ENCODE data around the gene CASR.

Gene CASR

DNA sequence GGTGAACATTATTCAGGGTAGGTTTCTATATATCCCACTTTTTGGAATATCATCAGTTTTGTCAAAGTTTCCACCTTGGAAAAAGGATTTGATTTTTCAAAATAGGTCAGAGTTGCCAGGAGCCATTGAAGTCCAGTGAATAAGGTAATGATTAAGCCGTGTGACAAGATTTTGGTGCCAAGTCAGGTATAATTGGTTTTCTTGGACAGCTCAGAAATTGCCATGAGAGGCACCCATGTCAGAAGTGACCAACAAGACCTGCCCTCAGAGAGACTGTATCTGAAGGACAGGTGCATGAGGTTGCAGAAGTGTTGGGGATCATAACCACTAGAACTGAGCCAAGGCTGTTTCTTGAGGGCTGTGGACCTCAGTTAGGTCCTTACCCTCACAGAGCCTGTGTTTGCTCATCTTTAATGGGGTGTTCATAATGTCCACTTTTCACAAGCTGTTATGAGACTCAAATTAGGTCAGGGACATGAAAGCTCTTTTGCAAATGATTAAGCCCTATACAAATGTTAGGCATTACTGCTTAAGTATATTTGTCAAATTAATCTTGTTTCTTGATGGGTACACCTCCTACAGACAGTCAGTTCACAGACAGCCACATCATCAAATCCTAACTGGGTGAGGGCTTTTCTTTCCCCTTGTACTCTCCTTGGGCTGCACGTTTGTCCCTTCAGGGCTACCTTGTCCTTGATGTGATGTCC, 32.3 kb downstream of the CASR start:
- DNase-seq (ENCODE audit: low spot score) = no peak

DNA sequence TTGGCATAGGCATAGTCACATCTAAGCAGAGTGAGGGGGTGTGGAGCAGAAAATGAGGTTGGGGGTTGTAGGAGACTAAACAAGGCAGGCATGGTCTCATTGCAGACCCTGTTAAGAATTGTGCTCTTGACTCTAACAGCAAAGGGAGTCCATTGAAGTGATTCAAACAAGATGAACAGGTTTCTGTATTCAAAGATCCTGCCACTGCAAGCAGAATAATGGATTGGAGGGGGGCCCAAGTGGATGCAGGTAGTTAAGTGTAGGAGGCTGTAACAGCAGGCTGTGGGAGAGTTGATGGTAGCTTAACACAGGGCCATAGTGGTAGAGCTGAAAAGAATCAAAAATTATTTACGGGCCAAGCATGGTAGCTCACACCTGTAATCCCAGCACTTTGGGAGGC, 34.4 kb downstream of the CASR start:
- no peak for DNase-seq (ENCODE audit: low spot score)

DNA sequence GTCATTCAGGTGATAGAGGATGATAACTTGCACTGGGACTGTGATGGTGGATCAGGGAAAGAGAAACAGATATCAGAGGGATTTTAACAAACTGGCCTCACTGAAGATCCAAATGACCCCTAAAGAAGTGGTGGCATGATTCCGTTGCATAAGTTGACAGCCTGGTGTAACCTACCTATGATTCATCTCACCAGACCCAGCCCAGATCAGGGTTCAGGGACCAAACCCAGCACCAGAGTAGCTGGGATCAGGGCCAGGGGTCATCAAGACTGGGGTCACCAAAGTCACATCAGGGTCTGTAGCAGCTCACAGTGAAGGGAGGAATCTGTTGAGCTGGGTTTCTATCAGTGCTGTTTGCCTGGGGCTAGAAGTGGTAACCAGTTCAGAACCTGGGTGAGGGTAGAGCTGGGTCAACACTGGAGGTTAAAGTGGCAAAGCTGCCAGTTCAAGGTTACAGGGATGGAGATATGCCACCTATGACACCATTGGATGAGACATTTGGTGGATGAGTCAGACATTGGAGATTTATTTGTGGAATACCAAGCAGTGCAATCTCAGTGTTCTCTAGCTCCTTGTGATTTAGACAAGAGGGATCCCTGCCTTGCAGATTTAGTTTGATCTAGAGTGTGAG, 35.9 kb downstream of the CASR start:
- DNase-seq (ENCODE audit: low spot score) = no peak

DNA sequence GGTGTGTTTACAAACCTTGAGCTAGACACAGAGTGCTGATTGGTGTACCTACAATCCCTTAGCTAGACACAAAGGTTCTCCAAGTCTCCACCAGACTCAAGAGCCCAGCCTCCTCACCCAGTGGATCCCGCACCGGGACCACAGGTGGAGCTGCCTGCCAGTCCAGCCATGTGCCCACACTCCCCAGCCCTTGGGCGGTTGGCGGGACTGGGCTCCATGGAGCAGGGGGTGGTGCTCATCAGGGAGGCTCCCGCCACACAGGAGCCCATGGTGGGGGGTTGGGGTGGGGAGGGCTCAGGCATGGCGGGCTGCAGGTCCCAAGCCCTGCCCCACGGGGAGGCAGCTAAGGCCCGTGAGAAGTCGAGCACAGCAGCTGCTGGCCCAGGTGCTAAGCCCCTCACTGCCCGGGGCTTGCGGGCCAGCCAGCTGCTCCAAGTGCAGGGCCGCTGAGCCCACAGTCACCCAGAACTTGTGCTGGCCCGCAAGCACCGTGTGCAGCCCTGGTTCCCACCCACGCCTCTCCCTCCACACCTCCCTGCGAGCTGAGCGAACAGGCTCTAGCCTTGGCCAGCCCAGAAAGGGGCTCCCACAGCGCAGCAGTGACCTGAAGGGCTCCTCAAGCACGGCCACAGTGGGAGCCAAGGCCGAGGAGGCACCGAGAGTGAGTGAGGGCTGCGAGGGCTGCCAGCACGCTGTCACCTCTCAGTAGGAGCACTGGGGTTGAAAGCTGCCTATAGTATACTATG, 43.7 kb downstream of the CASR start:
- DNase-seq (ENCODE audit: low spot score) = no peak

DNA sequence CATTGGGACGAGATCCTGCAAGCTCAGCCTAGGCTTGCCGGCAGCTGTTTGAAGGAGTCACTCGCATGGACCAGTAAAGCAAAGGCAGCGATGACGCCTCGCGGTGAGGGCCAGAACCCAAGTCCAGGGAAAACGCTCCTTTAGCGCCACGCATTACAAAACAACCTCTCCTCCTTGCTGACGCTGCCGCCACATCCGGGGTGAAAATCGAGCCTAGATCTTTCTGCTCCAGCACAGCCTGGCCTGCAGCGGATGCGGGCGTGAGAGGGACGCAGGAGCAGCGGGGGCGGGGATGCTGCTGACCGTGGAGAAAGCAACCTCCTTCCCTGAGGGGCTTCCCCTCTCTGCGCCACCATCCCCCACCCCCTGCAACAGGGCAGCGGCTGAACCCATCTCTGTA, 46.7 kb downstream of the CASR start:
- no peak for DNase-seq (ENCODE audit: low spot score)

DNA sequence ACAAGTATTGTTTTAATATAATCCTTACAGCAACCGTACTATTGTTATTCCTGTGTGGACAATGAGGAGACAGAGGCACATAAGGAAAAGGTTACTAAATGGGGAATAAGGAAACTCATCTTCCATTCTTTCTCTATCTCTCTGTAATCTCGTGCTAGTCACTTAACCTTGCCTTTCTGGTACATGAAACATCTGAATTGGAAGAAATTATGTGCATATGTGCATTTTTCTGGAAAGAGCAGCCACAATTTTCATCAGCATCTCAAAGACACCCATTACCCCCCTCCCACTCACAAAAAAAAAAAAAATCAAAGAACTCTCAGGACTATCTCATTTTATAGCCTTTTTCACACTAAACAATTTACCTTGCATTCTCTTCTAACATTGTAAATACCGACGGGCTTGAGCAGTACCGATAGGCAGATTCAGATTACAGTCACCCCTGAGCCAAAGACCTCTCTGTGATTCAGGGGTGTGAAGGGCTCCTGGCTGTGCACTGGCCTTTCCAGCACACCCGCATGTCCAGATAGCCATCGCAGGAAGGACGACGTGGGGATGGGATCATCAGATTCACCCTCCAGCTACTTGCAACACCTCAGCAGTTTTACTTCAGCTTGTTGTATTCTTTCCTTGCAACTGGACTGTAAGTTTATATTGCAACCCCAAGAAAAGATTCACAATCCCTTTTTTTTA, 48.1 kb downstream of the CASR start:
- DNase-seq (ENCODE audit: low spot score) = no peak

DNA sequence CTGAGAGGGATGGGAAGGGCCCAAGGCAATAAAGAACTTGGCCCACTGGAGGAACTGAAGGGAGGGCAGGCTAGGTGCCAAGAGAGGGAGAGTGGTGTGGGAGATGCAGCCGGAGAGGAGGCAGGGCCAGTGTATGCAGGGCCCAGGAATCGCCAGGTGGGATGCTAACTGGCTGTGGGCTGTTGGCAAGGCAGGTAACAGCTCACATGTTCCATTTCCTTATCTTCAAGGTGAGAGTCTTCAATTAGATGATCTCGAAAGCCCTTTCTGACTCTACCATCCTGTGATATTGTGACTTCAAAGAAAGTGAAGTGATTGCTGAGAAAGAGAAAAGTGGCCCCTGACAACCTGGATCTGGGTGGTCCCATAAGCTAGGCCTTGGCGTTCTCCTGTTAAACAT, 49.0 kb downstream of the CASR start:
- DNase-seq (ENCODE audit: low spot score) = no peak

DNA sequence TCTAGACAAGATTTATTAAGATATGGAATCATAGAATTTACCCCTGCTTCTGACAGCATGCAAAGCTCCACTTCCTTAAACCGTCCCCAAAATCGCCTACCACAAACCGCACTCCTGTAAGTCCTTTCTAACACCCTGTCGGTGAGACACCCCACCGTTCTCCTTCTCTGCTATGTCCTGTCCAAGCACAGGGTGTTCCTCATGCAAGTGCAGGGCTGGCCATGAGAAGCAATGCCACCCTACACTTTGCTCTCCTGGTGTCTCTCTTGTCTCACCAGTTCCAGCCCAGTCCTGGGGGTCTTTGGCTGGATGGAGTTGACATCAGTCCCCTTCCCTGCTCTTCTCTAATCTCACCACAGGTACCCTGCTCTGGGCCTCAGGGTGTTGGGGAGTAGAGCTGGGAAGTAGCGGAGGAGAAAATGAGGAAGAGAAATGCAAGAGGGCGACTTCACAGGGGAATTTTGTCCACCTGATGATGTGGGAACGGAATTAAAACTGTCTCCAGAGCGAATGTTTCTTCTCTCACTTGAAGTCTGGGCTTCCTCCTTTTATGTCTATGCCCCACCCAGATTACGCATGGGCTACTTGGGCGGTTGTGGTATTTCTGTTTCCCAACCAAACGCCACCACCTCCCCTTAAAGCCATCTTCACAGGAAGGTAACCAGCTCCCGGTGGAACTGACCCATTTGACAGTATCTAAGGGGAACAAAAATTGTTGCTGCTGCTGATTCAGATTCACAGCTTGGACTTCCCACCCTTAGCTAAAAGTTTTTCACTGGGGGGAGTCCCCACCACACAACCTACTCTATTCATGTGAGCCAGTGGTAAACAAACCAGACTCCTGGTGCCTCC, 49.9 kb downstream of the CASR start:
- DNase-seq (ENCODE audit: low spot score) = no peak

DNA sequence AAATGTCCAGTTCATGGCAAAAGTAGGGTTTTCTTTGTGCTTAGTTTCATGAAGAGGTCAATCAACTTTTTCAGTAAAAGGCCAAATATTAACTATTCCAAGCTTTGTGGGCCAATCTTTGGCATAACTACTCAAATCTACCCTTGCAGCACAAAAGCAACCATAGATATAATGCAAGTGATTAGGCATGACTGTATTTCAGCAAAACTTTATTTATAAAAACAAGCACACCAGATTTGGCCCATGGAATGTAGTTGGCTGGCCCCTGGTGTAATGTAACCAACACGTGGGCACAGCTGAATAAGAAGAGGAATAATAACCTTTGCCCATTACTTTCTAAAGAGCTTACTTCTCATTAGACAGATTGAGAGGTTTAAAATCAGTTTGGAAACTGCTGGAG, 50.6 kb downstream of the CASR start:
- DNase-seq (ENCODE audit: low spot score) = no peak

DNA sequence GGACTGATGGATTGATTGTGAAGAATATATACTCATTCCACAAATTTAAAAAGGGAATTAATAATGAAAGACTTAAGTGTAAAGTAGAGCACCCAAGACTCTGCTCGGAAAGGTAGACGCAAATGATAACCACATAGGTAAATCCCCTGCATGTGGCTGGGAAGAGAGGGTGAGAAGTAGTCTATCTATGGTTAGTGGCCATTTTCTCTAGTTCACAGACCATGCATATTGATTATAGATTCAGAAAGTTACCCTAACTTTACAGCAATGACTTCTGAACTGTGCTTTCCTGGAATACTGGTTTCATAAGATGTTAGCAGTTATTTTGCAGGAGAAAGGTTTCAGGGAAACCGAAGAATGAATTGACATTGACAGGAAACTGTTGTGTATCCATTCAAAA, 51.7 kb downstream of the CASR start:
- no peak for DNase-seq (ENCODE audit: low spot score)

DNA sequence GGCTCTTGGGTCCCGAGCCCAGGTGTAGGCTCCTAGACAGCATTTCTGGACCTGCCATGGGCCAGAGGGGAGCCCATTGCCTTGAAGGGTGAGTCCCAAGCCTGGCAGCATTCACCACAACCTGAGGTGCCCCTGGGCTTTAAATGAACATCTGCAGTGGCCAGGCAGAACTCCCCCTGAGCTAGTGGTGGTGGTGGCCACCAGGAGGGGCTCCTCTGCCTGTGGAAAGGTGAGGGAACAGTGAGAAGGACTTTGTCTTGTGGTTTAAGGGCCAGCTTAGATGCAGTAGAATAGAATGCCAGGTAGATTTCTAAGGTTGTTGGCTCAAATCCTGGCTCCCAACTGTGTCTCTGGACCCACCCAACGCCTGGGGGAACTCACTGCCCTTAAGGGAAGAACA, 55.6 kb downstream of the CASR start:
- DNase-seq (ENCODE audit: low spot score) = no peak

DNA sequence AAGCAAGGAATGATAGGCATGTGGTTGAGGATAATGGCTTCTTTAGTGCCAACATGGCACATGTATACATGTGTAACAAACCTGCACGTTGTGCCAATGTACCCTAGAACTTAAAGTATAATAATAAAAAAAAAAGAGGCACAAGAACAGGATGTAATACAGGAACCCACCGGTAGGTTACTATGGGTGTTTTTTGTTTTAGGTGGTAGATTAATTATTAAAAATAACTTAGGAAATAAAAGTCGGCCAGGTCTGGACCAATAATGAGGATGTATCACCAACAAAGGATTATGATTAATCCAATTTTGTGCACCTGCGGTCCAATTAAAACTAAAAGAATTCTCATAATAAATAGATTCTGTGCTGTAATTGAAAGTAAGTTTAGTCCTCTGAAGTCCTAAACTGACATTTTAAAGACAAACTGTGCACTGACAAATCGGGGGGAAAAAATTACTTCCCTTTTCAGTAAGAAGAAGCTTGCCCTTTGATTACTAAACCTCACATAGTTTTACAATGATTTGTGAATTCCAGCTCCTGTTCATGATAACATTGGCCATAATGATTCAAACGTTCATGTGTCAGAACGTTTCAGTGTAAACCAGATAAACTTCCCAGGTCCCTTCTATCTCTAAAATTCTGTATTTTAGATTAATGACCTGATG, 62.2 kb downstream of the CASR start:
- no peak for DNase-seq (ENCODE audit: low spot score)

DNA sequence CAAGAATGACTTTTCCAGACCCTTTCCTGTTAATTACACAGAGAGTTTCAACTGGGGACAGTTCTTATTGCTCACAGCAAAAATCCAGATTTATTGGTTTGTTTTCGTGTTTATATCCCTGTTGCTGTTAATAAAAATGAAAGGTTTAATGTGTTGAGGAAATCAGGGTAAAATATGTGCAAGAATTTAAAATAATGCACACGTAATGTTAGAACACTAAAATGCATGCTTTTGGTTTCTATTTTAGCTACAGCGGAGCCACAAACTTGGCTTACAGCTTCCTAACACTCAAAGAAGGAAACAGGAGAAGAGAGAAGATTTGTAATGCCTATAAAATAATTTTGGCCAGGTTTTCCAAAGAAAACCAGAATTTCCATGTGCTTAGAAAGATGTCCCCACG, 62.7 kb downstream of the CASR start:
- DNase-seq (ENCODE audit: low spot score) = no peak

DNA sequence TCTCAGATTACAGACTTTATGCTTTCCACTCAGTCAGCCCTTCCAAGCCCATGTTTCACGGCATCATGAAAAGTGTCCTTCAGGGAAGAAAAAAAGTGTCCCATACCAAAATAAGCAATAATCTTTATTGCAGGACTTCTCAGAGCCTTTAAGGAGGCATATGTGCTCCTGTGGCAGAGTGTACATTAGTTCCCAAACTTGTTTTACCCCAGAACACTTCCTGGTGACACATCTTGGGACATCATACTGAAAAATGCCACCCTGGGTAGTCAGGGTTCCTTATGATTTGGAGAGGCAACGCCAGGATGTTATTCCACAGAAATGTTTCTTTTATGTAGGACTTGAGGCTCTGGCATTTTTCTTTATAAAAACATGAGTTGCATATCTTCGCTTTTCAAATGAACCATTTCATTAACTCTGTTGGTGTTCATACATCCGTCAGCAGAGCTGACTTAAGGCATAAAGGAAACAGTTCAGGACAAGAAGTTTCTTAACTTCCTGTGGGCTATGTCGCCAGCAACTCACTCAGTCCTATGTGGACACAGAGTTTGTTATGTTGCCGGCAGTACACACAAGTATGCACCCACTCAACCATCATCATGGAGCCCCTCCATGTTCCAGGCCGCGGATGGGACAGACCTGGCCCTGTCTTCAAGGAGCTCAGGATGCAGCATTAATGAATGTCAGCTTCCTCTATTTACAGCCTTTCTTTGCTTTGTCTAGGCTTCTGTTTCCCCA, 63.8 kb downstream of the CASR start:
- DNase-seq (ENCODE audit: low spot score) = no peak

DNA sequence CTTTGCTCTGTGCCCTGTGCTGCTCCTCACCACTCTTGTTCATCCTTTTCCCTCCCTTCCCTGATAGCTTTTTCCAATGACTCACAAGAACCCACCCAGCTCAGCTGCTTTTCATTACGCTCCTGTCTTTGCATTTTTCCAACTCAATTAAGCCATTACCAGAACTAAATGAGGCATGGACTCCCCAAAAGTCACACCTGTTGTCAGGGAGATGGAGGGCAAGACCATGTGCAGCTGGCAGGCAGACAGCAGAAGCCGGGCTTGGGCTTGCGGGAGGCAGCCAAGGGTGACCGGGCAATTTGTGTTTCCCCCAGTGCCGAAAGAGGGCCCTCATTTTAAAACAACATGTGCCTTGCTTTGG, 64.3 kb downstream of the CASR start:
- DNase-seq (ENCODE audit: low spot score) = no peak

DNA sequence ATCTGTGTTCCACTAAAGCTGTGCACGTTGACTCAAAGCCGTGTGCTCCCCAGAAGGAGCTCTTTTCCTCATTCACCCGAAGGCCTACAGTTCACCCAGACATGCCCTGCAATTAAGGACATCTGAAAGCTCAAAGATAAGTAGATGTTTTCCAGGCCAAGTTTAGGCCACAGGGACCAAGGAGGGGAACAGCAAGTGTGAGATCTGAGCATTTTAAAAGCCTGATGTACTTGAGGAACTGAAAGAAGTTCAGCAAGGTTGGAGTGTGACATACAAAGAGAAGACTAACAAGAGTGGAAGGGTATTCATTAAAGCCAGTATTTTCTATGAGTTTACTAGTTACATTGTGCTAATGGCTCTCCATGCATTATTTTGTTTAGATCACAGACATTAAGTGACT, 68.0 kb downstream of the CASR start:
- DNase-seq (ENCODE audit: low spot score) = no peak

DNA sequence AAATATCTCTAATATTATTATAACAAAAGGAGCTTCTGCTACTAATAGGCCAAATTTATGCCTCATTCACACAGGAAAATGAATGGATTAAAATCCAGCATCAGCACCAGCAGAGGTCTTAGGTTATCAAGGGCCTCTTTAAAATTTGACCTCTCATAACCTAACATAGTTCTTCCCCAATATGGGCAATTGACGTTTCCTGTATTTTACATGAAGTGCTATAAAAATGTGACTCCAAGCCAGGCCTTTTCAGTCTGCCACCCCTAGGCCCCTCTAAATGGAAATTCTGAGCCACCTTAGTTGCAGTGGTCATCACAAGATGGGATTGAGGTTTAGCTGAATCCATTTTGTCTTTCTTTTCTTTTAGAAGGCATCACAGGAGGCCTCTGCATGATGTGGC, 70.1 kb downstream of the CASR start:
- no peak for DNase-seq (ENCODE audit: low spot score)

DNA sequence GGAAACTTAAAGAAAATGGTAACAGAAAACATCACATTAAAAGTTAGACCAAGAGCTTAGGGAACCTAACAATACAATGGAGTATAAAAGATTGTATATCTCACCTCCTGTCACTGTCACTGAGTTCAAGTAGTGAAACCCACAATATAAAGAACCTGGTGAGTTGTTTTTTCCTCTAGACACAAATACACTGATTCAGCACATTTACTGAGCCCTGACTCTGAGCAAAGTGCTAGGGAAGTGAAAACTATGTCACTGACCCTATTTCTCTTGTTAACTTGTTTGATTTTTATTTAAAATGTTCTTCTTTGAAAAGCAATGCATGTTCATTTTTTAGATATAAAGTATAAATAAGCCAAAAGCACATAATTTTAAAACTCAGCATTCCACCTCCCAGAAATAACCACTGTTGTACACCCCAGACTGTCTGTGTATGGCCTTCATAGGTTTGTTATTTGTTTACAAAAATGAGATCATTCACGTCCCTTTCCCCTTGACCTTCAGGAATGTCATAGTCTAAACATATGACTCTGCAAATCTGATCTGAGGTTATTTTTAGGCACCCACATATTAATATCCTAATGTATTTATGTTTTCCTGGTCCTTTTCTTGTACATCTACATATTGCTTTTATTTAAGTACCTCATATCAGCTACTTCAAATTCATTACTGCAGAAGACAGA, 72.4 kb downstream of the CASR start:
- no peak for DNase-seq (ENCODE audit: low spot score)

DNA sequence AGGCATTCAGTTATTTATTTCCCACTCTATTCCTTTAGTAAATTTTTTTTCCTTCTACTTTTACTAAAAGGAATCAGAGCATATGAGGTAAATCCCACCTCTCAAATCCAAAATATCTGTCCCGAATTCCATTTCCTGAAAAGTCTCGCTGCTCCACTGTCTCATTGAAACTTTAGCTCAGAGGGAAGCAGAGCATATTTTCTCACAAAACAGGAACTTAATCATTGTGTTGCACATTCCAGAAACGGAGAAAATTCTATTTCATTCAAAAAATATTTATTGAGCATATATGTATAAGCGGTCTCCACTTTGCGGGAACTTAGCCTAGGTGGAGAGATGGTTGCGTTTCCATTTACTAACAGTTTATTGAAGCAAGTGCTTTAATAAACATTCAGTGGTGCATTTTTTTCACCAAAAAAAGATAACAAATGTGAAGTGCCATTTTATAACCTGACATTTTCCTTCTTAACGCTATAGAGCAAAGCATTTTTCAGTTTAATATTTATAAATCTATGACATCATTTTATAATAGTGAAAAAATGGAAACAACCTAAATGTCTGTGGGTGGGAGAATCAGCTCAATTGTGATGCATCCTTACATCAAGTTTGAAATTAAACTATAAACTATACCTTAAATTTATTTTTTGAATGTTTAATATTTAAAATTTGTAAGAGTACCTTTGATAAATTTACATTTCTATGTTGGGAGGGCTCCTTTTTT, 74.3 kb downstream of the CASR start:
- no peak for DNase-seq (ENCODE audit: low spot score)
